Measurements from ENCODE around the gene PKP3.

Gene PKP3

GRCh38 chr11:394858-395655 is 1.0 kb downstream of the PKP3 start:
- H3K4me3 ChIP-seq (ENCODE audit: low read depth, low read length): no peak overlapping the region
- no peak for TF ChIP-seq CTCF (IDR thresholded peaks at IDR 0.05; ENCODE audit: borderline replicate concordance, insufficient read depth, low read depth, low read length)

- no peak for TF ChIP-seq CTCF (IDR thresholded peaks at IDR 0.05; ENCODE audit: borderline replicate concordance, insufficient read depth, low read depth, low read length)
- H3K4me3 ChIP-seq (ENCODE audit: low read depth, low read length): no peak overlapping the region
Observed at GRCh38 chr11:395866-396265, 1.9 kb downstream of the PKP3 start.

GRCh38 chr11:396511-396947 is 2.5 kb downstream of the PKP3 start:
- no peak for TF ChIP-seq CTCF (IDR thresholded peaks at IDR 0.05; ENCODE audit: borderline replicate concordance, insufficient read depth, low read depth, low read length)
- no peak overlapping the region for H3K4me3 ChIP-seq (ENCODE audit: low read depth, low read length)

GRCh38 chr11:396948-397548 is 3.0 kb downstream of the PKP3 start:
- peak overlapping the region; percentile 40 for H3K4me3 ChIP-seq (ENCODE audit: low read depth, low read length)
- TF ChIP-seq CTCF (IDR thresholded peaks at IDR 0.05; ENCODE audit: borderline replicate concordance, insufficient read depth, low read depth, low read length): peak; percentile 67

GRCh38 chr11:398826-399225 is 4.8 kb downstream of the PKP3 start:
- H3K4me3 ChIP-seq (ENCODE audit: low read depth, low read length): no peak overlapping the region
- TF ChIP-seq CTCF (IDR thresholded peaks at IDR 0.05; ENCODE audit: borderline replicate concordance, insufficient read depth, low read depth, low read length): no peak

GRCh38 chr11:399731-400211 is 5.8 kb downstream of the PKP3 start:
- H3K4me3 ChIP-seq (ENCODE audit: low read depth, low read length): no peak overlapping the region
- TF ChIP-seq CTCF (IDR thresholded peaks at IDR 0.05; ENCODE audit: borderline replicate concordance, insufficient read depth, low read depth, low read length): no peak
